ENCODE measurements around the gene TMEM190. TPM values are rescaled to one million over a fixed set of nuclear protein-coding genes. Genes with fewer than 3 reads are reported as not detected.

Gene TMEM190
- total RNA-seq, 1 experiment from 2014 or later: not detected

- TF ChIP-seq ELF1 (IDR thresholded peaks at IDR 0.05; ENCODE audit: borderline replicate concordance, low read depth) (no peak), MAX (IDR thresholded peaks at IDR 0.05) (no peak)
Measured at GRCh38 chr19:55373306-55373992, 3.2 kb upstream of the TMEM190 start (continued).

- Histone ChIP-seq H3K79me2 (ENCODE audit: insufficient read depth, low read length) (no peaks in the 10 kb centered on the region), H3K27me3 (ENCODE audit: insufficient read depth, low read length) (no peaks in the 10 kb centered on the region), H3K27ac (ENCODE audit: low read depth, low read length) (no peak overlapping the region; the same call in 1 of the 2 replicates), H3K4me1 (ENCODE audit: control insufficient read depth in 1 of 2, insufficient read depth in 2 of 2, low read length in 2 of 2) (peaks cover 22 to 53% of the 10 kb centered on the region in 2 experiments; a peak in 3 of 4 replicates), H3K4me3 (replicated peaks in 1 of 2; ENCODE audit: low read depth in 1 of 2, low read length in 2 of 2) (no peak overlapping the region), H3K36me3 (ENCODE audit: control insufficient read depth in 1 of 2, insufficient read depth in 2 of 2, low read length in 2 of 2) (no peaks in the 10 kb centered on the region), H3K4me2 (ENCODE audit: low read length) (peak overlapping the region; percentile 46), H3K9ac (ENCODE audit: low read length) (no peak overlapping the region), H3K9me2 (ENCODE audit: insufficient read depth) (no peaks in the 10 kb centered on the region), H2AFZ (ENCODE audit: low read depth, low read length, poor library complexity, severe bottlenecking) (no peak overlapping the region), H4K20me1 (ENCODE audit: insufficient read depth) (no peaks in the 10 kb centered on the region), H3K9me3 (ENCODE audit: control insufficient read depth in 1 of 2, insufficient read depth in 1 of 2, low read depth in 1 of 2, low read length in 2 of 2) (no peaks in the 10 kb centered on the region)
- DNase-seq (ENCODE audit: low read depth, low spot score): no peak
- no TSS peak for BruUV-seq (replicated peaks)
- peak; percentile 3; the same call in 1 of the 2 replicates for ATAC-seq
- ChIA-PET POLR2A (no interaction called here), CTCF (no interaction called here), RAD21 (ENCODE audit: low non-redundant PET in 1 of 2, low total read pairs in 2 of 2, uncharacterized antibody in 2 of 2, unreplicated experiment in 2 of 2) (no interaction called here)
- intact Hi-C loops (cut with micrococcal nuclease): no loop called here
- no peak for TF ChIP-seq YY1 (IDR thresholded peaks at IDR 0.05; ENCODE audit: extremely low read depth, insufficient replicate concordance, low read depth, low read length)
- TF ChIP-seq SIN3A (IDR thresholded peaks at IDR 0.05; ENCODE audit: low read depth): no peak
- TF ChIP-seq SRF (IDR thresholded peaks at IDR 0.05; ENCODE audit: low read depth): no peak
- TF ChIP-seq CEBPB (IDR thresholded peaks at IDR 0.05; ENCODE audit: low read depth): no peak
- no peak for TF ChIP-seq EGR1 (IDR thresholded peaks at IDR 0.05; ENCODE audit: low read depth)
- TF ChIP-seq MAX (IDR thresholded peaks at IDR 0.05): no peak
- TF ChIP-seq POLR2AphosphoS5 (IDR thresholded peaks at IDR 0.05; ENCODE audit: low read depth, low read length): no peak
- no peak for TF ChIP-seq ZBTB33 (IDR thresholded peaks at IDR 0.05; ENCODE audit: extremely low read depth, insufficient replicate concordance, low read length)
- TF ChIP-seq ZNF274 (IDR thresholded peaks at IDR 0.05; ENCODE audit: low read depth, low read length): no peak
- TF ChIP-seq CTCF (IDR thresholded peaks at IDR 0.05 in 2 of 3, conservative IDR thresholded peaks at IDR 0.05 in 1 of 3; ENCODE audit: borderline replicate concordance in 1 of 3, insufficient read depth in 1 of 3, low read depth in 2 of 3, low read length in 2 of 3): no peak
- TF ChIP-seq SP1 (IDR thresholded peaks at IDR 0.05; ENCODE audit: low read depth): no peak
- TF ChIP-seq EZH2 (IDR thresholded peaks at IDR 0.05): no peak
- TF ChIP-seq ZFX (IDR thresholded peaks at IDR 0.05): no peak
- no peak for TF ChIP-seq ELF1 (IDR thresholded peaks at IDR 0.05; ENCODE audit: borderline replicate concordance, low read depth)
- no peak for TF ChIP-seq JUND (IDR thresholded peaks at IDR 0.05)
- no peak for TF ChIP-seq FOSL1 (IDR thresholded peaks at IDR 0.05; ENCODE audit: low read depth)
- TF ChIP-seq ATF3 (IDR thresholded peaks at IDR 0.05): no peak
Measured at GRCh38 chr19:55373993-55374757, 2.5 kb upstream of the TMEM190 start.
